T-helper 2 cell (primary cell): ENCODE results near the gene ADARB2.

Experiments used
- DNase-seq, 5 experiments: peaks; one replicate each; pipeline versions ENCODE4 v3.0.0 to v3.0.0-alpha.2; 2012 to 2022

The ADARB2 gene

DNA sequence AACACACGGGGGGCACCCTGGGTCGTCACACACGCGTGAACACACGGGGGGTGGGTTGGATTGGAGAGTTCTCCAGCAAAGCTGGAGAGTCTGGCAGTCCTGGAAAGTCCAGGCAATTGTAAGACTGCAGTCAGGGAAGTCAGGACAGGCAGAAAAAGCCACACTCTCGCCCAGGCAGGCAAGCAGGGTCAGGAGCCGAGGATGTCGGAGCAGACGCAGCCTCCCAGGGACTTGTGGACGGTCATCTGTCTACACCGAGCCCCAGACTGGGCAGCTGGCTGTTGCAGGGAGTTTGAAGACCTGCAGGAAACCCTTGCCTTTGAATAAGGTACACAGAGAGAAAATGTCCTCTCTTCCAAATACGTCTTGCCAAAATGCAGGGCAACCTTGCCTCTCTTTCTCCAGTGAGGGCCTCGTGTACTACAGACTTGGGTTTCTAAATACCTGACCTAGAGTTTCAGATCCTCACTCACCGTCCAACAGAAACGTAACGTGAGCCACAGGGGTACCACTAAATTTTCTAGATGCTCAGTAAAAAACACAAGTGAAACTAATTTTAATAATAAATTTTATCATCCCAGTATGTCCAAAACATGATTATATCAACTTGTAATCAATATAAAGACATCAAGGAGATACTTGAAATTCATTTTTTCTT lies 176.7 kb downstream of the ADARB2 start:
- DNase-seq: no peak

DNA sequence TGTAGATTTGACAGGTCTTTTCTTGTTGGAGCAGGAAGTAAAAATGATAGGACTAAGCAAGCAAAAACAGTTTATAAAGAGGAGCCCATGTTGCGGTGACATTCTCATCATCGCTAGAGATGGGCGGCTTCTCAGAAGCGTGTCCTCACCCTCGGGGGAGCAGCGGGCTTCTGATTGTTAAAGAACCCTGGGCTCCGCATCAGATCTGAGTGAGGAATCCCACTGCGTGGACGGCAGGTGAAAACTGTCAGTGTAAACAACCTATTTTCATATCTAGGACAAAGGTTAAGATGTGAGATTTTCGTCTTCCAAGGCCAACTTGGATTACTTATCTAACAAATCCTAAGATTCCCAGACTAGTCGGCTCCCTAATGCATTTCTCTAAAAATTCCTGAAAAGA lies 177.6 kb downstream of the ADARB2 start:
- no peak for DNase-seq

DNA sequence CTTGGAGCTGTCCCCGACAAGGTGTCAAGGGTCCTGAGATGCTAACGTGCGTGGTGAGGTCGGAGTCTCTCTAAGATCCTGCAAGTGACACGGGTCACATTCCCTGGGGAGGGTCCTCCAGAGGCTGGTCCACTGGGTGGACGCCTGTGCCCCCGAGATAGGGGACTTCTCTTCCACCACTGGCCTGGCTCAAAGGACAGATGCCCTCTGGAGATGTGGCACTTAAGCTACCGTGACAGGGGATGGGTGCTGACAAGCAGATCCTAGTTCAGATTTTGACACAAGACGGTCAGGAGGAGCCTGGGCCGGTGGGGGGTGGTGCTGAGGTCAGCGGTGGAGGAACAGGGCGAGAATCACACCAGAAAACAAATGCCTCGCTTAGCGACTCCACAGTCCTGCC lies 178.0 kb downstream of the ADARB2 start:
- no peak for DNase-seq

DNA sequence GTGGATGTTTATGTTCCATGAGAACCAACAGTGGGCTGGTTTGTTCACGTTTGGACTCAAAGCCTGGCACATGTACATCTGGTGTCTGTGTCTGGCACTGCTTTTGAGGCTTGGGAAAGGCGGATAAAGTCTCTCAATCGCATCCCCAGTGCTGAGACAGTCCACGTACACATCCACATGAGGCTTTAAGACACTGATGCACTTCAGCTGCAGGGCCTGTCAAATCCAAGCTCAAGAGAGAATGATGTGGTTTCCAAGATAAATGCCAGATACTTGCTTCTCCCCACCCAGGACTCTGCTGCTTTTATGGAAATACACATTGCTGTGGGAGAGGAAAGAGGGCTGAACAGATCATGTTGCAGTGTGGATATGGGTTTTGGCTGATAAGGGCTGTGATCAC lies 178.4 kb downstream of the ADARB2 start:
- no peak for DNase-seq

DNA sequence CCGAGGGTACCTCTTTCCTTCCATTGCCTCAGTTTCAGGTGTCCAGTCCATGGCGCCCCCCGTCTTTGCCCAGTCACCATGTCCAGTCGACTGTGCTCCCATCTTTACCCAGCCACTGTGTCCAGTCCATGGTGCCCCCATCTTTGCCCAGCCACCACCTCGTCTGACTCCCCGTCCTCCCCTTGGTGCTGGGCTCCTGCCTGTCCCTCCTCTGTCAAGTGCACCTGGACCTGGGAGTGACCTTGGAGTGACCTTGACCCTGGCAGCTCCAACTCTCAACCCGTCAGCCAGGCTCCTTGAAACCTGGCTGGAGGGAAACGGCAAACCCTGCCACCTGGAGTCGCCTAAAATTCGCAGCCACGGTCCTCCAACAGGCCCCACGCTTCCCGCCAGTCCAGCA lies 180.2 kb downstream of the ADARB2 start:
- no peak for DNase-seq

DNA sequence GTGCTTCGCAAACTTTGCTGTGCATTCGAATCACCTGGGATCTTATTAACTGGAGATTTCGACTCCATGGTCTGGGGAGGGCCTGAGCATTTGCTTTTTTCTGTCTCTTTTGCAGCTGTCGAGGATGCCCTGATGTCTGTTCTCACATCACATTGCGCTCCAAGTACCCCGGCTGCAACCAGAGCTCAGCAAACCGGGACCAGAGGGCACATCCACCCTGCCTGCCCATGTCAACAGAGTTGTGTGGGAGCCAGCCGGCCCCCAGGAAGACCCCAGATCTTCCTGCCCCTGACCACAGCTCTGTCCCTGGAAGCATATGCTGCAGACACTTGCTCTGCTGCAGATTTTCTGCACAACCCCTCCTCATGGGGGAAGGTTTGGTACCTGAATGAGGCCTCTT lies 180.8 kb downstream of the ADARB2 start:
- no peak for DNase-seq

DNA sequence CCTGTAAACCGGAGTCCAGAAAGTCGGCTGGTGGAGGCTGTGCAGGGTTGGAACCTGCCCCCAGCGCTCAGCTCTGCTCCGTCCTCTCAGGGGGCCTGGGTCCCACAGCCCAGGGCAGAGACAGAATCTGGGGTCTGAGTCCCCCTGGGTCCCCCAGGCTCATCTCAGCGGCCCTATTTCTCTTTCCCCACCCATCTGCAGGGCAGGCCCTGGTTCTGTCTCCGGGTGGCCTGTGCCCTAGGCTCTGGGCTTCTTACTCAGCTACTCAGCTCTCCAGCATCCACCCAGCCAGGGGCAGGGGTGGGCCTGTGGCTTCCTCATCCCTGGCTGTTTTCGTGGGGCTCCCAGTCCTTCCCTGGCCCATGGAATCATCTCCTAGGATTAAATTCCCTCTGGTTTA lies 183.4 kb downstream of the ADARB2 start:
- DNase-seq: no peak

DNA sequence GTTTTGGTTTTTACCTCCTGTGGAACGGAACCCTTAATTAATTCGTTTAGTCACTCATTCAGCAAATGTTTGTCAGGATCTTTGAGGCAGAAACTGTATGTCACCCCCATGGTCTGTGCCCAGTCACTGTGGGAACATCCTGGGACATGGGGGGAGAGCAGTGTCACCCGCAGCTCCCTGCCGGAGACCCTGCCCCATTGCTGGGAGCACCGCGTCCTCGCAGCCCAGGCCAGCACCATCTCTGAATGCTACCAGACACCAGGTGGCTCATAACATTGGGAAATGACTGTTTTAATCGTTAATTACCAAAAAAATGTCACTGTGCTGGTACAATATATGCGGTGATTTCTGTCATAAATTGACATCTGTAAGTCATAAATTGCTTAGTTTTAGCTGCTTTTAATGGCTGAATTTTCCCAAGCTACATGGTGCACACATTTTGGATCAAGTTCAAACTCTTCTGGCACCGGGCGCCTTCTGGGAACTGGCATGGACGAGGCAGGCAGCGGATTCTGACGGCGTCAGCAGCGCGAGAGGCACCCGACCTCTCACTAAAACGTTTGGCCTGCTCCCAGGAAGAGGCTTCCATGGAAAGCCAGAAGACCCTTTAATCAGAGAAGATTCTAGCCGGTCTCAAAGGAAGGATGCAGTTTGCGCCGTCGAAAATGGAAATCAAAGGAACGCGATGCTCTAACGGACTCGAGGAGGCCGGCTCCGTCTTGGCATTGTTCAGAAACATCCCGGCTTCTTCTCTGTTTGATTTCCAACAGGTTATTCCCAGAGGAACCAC lies 184.2 kb downstream of the ADARB2 start:
- DNase-seq: no peak

DNA sequence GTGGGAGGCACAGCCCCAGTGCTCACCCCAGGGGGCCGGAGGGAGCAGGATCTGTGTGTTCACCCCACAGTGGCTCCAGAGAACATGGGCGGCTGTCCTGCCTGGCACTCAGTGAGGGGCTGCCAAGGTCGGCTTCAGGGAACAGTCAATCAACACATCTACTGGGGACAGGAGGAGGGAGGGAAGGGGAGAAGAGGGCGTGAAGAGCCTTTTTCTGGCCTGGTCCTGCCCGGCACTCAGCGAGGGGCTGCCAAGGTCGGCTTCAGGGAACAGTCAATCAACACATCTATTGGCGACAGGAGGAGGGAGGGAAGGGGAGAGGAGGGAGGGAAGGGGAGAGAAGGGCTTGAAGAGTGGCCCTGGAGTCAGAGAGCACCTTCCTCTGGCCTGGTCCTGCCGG lies 184.9 kb downstream of the ADARB2 start:
- no peak for DNase-seq

DNA sequence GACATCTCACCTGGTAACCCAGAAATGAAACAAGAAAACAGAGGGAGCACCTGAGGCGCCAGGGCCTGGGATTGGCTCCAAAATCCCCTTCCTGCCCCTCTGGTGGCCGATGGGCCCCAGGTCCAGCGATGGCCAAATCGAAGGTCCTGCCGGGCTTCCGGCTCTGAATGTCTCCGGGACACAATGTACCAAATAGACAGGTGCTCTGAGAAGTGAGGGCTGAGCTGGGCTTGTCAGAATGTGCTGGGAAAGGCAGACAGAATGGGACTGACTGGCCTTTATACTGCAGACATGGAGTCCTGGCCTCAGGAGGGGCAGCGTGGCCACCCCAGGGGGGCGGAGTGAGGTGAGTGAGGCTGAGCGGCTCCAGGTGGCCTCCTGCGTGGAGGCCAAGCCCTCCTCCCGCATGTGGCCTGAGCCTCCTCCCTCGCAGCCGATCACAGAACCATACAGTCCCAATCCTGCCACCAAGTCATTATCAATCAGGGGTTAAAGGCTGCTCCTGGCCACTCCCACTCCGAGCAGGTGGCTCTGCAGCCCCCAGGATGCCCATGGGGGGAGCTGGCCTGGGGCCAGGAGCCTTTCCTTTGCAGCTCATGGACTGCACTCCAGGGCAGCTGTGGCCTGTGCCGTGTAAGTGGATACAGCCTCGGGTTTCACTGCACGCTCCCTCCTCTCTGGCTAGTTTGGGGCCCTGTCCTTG lies 185.5 kb downstream of the ADARB2 start:
- DNase-seq: no peak

DNA sequence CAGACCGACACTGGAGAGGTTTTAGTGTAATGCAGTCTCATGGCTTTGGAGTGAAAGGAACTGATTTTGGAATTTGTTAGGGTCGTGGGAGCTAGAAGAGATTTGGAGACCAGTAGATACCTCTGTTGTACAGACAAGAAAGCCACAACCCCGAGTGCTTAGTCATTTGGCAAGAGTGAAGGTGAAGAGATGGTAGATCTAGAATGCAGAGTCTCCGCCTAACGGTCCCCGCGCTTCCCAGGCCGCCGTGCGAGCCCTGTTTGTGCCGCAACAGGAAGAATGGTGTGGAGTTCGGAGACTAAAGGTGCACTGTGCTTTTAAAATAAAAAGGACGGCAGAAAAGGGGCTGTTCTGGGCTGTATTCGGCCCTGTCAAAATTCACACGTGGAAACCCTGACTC lies 186.7 kb downstream of the ADARB2 start:
- DNase-seq: peak in 1 of 5 experiments; percentile 67

DNA sequence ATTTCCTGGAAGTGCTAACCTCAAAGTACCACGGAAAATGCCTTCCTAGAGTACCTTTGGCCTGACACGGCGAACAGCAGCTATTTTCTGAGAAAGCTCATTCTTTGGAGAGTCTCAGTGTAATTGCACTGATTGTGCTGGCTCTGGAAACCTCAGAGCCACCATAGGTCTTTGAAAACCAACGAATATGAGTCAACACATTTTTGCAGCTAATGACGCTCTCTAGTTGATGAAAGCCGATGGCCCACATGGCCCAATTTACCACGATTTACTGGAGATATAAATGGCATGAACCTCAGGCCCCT lies 187.1 kb downstream of the ADARB2 start:
- DNase-seq: peak in 1 of 5 experiments; percentile 71

DNA sequence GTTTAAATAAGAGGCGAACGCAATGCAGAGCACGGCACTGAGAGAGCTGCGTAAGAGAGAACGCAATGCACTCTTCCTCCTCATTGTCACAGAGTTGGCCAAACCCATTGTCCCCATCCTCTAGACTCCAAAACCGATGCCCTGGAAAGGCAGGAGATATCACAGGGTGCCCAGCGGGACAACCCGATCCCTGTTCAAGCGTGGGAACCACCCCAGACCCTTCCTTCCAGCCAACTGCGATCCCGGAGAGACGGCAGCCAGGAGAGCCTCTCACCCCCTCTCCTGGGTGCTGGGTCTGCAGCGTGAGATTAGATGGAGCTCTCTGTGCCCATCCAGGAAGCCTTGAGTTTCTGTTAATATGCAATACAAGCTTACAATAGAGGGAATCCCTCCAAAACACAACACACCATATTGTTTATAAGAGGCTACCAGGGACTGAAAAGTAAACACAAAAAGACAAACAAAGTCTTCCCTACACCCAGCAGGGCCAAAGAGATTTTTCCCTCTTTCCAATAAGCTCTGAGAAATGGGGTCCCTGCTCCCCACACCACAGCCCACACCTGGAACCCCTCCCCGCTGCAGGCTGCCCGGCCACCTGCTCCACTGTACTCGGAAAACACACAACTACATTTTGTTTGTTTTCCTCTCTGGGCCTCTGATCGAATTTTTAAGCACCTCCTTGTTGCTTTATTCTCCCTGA lies 187.6 kb downstream of the ADARB2 start:
- DNase-seq: no peak

DNA sequence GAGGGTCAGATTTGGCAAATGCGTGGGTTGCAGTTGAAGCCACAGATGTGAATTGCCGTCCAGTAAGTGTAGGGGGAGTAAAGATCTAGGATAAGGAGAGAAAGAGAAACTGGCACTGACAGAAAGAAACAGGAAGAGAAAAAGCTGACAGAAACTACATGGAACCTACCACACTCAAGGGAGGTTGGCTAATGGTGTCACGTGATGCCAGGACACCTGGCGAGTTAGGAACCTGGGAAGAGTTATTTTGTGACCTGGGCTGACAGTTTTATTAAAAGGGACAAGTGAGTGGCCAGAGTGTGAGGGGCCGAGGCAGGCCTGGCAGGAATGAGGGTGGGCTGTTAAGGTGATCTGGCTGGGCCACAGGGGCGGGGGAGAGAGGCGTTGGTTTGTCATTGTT lies 188.7 kb downstream of the ADARB2 start:
- DNase-seq: no peak

DNA sequence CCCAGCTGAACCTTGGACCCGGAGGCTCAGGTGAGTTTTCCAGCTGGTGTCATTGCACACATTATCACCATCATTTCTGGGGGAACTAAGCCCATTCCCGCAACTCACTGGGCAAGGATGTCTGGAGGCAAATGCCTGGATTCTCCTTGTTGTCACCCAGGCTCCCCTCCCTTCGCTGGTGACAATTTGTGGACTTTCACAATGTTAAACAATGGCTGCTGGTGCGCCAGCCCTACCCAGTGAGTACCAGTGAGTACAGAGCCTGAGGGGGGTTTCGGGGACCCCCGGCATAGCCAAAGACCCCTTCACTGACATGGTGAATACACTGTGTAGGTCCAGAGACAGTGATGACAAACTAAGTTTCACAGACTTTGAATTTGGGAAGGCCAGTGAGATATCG lies 189.2 kb downstream of the ADARB2 start:
- DNase-seq: no peak

DNA sequence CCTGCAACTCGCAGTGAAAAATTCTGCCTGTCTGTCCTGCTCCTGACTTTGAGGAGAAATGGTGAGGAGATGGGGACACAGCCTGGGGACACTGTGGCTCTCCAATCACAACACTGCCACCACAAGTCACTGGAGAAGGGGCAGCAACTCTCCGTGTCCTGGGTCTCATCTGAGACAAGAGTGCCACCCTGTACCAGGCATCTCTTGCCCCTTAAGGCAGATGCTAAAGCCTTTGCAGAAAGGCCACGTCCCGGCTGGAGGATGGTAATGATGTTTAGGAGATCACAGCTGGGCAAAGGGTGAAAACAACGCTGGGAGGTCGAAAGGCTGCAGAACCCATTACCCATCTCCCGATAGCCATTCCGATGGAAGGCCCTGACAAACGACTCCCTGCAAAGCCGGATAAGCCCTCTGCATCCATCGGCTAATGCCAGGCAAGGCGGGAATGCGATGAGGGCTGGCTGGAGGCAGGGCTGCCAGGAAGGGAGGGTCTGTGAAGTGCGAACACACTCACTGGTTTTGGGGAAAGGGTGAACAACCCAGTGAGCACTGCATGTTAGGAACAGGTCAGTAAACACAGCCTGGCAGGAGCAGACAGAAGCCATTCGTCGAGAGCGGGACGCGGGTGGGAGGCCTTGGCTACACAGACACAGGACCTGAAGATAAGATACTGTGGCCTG lies 190.8 kb downstream of the ADARB2 start:
- DNase-seq: no peak

DNA sequence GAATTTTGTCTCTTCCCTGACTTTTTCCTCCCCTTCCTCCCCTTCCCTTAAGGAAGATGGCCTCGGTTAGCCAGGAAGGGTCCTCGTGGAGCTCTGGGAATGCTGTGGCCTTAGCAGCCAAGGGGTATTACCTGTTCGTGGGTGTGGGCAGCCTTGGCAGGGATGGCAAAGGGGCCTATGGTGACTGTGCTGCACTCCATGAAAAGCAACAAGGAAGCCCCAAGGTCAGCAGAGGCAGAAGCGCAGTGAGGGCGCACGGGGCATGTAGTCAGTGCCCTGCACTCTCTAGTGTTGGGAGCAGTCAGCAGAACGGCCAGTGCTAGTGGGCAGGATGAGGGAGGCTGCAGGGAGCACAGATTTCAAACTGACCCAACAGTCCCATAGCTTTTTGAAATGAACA lies 191.8 kb downstream of the ADARB2 start:
- no peak for DNase-seq

DNA sequence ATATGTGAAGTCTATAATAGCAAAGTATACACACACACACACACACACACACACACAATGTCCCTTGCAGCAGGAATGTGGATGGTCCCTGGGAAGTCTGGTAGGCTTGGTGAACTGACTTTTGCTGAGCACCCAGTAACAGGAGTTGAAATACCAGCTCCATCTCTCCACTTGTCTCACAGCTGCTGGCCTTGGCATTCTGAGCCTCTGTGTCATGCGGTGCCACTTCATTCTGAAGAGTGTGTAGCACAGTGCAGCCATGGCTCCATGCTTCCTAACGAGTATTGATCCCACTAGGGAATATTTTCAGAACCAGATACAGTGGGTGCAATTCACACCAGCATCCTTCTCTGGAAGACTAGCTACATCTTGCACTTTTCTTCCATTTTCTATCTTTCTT lies 192.4 kb downstream of the ADARB2 start:
- no peak for DNase-seq

DNA sequence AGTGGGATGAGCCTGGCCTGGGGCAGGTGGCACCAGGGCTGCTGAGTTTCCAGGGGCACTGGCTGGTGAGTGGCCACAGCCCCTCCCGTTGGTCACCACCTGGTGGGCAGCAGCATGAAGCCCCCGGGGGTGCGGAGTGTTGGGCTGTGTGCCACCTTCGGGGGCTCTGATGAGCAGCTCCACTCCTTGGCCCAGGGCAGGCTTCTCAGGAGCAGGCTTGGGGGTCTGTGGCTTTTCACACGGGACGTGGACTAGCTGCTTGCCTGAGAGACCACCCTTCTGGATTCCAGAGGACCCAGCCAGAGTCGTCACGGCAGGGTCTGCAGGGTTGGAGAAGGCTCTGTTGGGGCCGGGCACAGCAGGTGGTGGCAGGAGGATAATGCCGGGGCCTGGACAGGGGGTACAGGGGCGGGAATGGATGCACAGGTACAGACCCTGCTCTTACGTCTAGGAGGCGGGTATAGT lies 193.1 kb downstream of the ADARB2 start:
- DNase-seq: no peak

DNA sequence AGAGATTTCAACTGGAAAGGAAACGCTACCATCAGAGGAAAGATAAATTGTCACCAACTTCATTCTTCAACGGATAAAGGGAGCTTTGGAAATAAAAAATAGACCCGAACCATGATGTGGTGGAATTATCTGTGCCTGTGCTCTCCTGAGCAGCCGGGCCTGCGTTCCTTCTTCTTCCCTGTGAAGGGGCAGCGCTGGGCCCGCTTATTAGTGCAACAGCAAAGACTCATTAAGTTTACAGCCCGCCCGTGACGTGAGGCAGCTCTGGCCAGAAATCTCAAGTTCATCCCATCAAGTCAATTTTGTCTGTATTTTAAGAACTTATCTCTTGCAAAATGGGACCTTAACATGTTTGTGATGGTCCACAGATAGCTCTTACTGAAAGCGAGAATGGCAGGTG lies 193.7 kb downstream of the ADARB2 start:
- DNase-seq: no peak

DNA sequence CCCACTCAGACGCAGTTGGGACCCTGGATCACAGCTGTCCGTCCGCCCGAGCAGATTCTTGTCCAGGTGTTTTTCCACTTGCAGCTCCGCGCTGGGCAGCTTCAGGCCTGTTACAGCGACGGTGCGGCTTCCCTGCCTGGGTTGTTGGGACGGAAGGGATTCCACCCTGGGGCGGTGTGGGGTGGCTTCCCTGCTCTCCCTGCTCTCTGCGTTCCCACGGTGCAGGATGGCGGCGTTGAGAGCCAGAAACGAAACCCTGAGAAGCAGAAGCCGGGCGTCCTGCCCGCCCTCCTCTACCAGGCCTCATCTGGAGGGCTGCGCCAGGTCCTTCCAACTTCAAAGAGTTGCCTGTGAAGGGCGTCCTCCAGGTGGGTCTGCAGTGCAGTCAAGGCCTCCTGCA lies 194.4 kb downstream of the ADARB2 start:
- DNase-seq: no peak

DNA sequence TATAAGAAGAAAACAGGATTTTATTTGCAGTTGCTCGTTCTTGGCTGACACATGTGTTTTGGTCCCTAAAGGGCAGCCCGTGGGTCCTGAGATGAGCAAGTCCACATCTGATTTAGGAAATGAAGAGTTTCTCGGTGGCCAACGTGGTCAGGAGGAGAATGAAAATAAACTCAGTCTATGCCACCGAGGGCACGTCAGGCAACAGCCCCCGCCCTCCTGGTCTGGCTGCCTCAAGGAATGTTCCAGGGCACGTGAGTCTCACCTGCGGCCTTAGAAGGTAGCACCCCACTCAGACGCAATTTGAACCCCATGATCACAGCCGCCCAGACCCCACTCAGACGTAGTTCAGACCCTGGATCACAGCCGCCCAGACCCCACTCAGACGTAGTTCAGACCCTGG lies 197.2 kb downstream of the ADARB2 start:
- no peak for DNase-seq

DNA sequence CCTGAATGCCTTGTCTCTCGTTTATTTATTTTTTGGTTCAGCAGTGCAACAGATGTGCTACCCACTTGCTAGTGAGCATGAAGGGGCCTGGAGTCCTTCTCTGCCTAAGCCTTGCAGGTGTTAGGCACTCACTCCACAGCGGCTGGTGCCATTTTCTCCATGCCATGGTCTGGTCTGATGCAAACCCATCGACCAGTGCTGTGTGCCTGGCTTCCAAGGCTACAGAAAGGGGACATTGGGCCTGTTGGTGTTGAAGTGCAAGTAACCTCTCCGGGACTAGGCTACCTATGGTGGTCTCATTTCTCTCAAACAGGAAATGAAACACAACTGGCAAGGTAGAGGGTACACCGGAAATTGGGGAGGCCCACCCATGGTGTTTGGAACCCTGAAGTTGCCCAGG lies 198.1 kb downstream of the ADARB2 start:
- no peak for DNase-seq
